GM12874 (cell line): ENCODE results near the gene ELAVL3.

ENCODE experiments used
- TF ChIP-seq, protein P1 (sequence below): IDR thresholded peaks from 2 replicates; pipeline ENCODE4 v1.5.1; 2011; ENCODE audit warnings: low read depth, mild to moderate bottlenecking, control low read depth, low read length, moderate library complexity; ENCODE audit not compliant: insufficient read depth

ELAVL3 gene

DNA sequence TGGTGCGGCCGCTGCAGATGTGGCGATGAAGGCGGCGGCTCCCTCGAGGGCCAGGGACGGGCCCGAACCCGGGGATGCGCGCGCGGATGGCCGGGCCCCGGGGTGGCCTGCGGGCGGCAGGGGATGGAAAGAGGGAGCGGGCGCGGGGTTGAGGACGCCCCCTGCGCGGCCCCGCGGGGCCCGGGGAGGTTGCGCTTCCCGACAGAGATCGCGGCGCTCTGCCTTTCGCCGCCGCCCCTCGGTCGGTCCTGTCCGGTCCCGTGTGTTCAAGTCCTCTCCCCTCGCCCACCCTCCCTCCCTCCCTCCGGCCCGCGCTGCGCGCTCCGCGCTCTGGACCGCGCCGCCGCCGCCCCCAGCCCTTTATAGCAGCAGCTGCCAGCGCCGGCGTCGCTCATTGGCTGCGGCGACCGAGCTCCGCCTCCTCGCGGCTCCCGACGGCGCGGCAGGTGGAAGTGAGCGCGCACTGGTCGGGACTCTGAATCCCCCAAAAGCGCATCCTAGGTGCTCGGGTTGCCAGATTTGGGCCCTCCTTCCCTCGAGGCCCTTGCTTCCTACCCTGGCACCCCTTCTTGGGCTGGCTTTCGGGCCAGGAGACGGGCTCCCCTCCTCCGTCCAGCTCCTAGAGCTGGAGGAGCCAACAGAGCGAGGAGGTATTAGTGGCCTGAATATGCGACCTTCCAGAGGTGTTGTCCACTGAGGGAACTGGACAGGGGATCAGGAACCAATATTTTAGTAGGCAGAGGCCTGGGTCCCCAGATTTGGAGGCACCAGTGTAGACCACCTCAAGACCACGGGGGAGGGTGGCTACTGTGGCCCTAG, at the start of gene ELAVL3:
ELAVL3 (minus strand) TSS at position 332 of the 819 bp plus-strand sequence. CDS start 438 bp downstream, outside the sequence.
- TF ChIP-seq, protein P1, sequence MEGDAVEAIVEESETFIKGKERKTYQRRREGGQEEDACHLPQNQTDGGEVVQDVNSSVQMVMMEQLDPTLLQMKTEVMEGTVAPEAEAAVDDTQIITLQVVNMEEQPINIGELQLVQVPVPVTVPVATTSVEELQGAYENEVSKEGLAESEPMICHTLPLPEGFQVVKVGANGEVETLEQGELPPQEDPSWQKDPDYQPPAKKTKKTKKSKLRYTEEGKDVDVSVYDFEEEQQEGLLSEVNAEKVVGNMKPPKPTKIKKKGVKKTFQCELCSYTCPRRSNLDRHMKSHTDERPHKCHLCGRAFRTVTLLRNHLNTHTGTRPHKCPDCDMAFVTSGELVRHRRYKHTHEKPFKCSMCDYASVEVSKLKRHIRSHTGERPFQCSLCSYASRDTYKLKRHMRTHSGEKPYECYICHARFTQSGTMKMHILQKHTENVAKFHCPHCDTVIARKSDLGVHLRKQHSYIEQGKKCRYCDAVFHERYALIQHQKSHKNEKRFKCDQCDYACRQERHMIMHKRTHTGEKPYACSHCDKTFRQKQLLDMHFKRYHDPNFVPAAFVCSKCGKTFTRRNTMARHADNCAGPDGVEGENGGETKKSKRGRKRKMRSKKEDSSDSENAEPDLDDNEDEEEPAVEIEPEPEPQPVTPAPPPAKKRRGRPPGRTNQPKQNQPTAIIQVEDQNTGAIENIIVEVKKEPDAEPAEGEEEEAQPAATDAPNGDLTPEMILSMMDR = no peak

DNA sequence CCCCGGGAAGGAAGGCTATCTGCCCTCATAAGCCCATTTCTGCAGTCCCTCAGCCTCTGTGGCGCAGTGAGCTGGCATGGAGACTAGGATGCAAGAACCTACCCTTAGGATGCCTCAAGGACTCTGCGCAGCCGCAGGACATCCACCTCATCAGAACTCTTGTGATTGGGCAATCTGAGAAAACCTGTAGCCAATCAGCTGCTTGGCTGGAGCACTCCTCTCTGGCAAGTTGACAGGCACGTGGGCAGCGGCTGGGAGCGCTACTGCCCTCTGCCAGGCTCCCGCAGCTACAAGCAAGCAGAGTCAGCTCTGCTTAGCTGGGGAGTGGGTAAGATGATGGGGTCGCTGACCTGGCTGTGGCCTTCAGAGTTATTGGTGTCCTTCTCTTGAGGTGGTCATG, 49.6 kb upstream of the ELAVL3 start:
- TF ChIP-seq, protein P1 = peak; percentile 38; the same call in 1 of the 2 replicates

DNA sequence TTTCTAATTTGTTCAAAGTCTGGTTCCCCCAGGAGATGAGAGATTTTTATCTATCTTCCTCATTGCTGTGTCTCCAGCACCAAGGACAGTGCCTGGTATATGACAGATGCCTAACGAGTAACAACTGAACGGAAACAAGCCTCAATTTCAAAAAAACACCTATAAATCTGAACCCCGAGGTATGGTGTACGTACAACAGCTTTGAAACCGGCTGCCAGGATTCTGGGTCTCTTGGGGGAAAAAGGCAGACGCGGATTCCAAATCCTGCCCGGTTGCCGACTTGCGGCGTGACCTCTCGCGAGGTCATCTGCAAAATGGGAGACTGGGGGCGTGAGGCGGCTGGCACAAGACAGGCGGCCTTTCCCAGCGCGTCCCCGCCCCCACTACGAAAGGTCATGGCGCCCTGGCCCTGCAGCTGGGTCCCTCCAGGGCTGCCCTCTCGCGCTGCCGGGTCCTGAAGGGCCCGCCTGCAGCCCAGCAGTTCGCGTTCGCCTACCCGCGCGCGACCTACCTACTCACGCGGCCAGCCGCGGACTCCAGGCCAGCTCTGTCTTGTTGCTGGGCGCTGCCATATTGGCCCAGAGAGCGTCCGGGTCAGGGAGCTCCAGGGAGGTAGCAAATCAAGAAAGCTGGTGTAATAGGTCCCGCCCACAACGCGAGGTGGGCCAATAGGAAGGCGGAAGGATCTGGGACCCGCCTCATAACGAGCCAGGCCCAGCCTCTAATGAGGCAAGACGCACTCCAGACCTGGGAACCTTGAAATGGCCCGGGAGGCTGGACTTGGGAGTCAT, 47.9 kb upstream of the ELAVL3 start, which contains the start of gene ECSIT:
ECSIT (minus strand) TSS at position 584 of the 791 bp plus-strand sequence. CDS start 9,964 bp downstream, outside the sequence.
- TF ChIP-seq, protein P1 = no peak

DNA sequence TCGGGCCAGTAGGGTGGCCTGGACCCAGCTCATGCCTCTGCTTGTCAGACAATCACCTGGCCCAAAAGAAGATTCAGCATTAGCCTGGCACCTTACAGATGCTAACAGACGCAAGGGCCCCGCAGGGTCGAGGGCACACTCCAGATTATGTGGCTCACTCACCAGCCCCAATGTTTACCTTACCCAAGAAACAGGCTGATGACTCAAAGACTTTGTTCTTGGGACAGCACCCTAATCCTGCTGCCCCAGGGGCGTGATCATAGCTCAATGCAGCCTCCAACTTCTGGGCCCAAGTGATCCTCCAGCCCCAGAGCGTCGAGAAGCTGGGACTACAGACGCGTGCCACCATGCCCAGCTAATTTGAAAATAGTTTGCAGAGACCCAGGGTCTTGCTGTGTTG, 38.3 kb upstream of the ELAVL3 start:
- TF ChIP-seq, protein P1 = no peak

DNA sequence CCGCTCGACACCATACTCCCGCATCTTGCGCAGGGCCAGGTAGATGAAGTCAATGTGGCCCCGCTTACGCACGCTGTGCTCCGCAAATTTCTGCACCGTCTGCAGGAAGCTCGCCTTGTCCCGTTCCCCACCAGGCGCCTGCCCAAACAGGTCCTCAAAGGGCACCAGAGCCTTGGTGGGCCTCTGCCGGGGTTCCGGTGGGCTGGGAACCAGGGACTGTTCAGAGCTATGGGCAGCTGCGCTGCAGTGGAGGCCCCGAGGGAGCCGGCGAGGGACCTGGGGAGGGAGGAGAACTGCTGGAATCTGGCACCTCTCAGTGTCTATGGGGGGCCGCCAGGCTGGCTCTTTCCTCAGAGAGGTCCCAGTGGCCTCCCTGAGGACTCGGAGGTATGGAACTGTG, 33.1 kb upstream of the ELAVL3 start:
- TF ChIP-seq, protein P1 = no peak

DNA sequence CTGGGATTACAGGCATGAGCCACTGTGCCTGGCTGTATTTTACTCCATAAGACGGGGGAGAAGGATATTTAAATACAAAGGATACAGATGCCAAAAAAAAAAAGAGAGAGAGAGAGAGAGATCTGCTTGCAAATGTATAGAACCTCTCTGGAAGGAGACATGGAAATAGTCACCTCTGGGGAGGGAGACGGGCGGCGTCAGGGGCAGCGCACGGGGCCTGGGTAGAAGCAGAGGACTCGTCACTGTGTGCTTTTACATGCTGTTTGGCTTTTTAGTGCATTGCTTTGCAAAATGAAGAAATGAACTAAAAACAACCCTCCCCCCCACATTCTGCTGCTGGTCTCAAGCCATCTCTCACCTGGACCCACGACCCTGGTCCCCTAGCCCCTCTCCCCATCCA, 29.6 kb upstream of the ELAVL3 start:
- TF ChIP-seq, protein P1 = no peak

DNA sequence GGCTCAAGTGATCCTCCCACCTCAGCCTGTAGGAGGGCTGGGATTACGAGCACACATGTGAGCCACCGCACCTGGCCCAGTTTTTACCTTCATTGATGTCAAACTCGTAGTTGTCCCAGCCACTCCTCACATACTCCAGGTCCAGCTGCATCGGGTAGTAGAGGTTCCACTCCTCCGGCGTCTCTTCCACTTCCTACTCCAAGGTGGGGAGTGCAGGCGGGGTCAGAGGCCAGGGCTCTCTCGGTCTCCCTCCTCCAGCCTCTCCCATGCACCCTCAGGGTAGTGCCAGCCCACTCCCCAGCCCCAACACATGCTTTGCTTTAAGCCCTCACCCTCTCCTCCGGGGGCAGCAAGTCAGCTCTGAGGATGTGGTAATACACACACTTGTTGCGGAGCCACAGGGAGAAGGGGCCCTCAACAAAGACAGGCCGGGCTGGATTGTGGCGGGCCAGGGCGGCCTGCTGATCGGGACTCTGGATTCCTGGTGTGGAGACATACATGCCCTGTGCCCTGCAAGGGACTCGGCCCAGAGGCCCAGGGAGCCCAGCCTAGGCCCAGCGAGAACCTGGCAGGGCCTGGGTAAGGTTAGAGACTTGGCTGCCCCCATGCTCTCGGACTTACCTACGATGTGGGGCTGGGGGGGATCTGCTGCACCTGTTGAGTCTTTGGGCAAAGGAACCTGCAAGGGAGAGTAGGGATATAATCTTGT, 26.7 kb upstream of the ELAVL3 start:
- TF ChIP-seq, protein P1 = no peak
